Central memory CD4-positive, alpha-beta T cell (primary cell): ENCODE data around the gene CHSY1.
"Not testable (repeated sequence)": the region's sequence is repeated elsewhere in the genome, so short reads cannot be mapped to it uniquely, and the experiment has no call there.

Experiments
- DNase-seq: peaks from one replicate; pipeline ENCODE4 v3.0.0; 2022

Gene CHSY1

DNA sequence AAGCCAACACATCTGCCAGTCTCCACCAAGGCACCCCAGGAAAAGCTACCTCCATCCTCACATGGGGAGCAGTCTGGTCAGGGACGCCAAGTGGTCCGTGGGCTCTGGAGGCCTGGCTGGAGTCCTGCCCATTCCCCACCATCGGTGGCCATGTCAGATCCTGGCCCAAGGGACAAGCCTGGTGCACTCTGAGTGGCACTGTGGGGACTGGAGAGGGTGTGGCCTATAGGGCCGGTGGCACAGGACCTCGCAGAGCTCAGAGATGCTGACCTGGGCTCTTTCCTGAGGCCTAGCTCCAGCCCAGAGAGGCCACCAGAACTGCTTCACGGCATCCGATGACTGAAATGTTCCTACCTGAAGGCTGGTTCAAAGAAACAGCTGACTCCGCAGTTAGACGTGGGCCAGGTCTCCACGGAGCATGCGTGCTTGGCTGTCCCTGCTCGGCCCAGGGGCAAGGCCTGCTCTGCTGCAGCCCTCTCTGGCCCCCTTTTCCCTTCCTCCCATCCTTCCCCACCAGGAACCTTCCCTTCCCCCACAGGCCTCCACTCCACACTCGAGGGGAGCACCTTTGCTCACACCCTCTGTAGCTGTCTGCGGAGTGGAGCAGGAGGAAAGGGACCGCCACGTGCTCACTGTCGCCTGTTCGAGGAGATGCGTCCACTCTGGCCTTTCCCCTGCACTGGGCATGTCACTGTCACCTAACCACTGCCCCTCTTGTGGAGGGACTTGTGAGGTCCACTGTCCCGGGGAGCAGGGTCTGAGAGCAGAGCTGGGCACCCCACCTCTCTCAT, 119.3 kb downstream of the CHSY1 start:
- no peak for DNase-seq

DNA sequence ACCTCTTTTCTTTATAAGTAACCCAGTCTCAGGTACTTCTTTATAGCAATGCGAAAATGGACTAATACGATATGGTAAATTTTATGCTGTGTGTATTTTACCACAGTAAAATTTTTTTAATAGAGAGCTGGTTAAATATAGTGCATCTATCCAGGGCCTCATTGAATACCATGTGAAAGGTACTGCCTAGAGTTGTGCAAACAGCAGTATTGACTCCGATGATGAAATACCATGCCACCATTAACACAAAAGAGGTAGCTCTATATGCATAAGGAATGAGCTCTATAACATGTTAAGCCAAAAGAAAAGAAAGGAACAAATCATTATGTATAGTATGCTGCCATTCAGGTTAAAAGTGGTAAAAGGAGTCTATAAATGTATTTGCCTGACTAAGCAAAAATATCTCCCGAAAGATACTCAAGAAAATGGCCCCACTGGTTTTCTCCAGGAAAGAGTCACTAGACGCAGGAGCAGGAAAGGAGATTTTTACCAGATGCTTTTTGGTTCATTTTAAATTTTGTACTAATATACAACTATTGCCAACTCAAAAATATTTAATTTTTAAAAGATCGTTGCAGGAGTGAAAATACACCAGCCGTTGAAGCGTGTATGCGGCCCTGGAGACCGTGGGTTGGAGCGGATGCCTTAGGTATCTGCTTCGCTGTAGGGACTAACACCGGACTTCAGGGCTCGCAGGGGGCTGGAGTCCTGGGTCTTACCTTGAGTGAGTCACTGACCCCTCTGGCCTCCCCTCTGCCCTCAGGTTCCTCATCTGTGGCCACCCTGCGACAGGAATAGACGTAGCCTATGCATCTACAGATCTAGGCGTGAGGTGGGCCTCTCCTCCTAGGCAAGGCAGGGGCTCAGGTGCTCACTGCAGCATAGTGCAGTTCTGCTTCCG, 120.1 kb downstream of the CHSY1 start:
- DNase-seq: no peak

DNA sequence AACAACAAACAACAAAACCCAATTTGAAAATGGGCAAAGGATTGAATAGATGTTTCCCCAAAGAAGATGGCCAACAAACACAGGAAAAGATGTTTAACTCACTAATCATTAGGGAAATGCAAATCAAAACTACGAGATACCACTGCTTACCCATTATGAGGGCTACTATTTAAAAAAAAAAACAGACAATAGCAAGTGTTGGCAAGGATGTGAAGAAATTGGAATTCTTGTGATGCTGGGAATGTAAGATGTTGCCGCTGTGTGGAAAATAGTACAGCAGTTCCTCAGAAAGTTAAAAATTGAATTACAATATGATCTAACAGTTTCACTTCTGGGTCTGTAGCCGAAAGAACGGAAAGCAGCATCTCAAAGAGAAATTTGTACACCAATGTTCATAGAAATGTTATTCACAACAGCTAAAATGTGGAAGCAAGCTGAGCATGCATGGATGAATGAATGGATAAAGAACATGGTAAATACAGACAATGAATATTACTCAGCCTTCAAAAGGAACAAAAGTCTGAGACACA, 121.9 kb downstream of the CHSY1 start:
- no peak for DNase-seq

DNA sequence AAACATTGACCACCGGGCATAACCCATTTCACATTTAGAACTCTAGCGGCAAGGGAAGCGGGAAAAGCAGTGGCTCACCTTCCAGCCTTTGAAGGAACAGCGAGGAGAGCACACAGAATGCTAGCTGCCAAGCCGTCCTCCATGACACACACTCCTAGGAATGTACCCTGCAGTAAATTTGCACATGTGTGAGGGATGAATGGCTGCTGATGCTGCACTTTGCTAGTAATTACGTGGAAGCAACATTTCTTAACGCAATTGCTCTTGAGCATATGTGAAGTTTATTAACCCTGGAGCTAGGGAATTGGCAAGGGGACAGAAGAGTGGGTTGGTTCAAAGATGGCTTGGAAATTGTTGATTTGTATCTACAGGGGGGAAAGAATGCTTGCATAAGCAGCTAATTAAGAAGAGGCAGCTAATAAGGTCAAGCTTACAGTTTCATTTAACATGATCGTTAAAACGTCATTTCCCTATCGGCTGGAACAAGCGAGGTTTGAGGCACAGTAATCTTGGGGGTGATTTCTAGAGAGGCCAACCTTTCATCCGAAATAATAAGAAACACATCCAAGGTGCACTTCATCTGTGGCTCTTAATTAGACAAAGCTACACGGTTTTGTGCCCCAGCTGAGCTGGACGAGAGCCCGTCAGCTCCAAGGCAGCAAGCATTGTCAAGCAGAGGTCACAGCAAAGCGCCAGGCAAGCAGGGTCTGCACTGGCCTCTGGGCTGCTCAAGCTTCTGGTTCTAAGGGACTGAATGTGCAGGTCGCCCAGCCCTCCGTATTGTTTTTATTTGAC, 123.4 kb downstream of the CHSY1 start:
- no peak for DNase-seq

DNA sequence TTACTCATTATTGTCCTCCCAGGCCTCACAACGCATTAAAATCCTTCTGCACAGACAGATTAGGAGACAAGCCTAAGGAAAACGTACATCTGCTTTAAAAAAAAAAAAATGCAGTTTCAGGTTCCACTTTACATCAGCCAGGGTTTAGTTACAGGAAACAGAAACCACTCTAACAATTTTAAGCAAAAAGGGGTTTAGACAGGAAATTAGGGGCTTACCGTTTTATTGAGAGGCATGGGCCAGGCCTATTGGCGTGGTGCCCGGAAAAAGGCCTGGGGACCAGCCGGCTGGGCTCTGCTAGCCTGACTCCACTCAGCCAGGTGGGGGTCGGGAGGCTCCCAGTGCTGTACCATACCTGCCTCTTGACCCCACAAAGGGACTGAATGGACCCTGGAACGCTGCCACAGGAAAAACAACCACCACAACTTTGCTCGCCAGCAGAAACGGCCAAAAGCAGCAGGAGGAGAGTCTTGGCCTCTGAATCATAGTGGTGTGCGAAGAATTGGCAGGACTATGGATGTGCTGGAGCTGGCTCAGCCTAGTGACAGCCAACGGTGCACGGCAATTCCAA, 124.3 kb downstream of the CHSY1 start:
- DNase-seq: peak; percentile 2

DNA sequence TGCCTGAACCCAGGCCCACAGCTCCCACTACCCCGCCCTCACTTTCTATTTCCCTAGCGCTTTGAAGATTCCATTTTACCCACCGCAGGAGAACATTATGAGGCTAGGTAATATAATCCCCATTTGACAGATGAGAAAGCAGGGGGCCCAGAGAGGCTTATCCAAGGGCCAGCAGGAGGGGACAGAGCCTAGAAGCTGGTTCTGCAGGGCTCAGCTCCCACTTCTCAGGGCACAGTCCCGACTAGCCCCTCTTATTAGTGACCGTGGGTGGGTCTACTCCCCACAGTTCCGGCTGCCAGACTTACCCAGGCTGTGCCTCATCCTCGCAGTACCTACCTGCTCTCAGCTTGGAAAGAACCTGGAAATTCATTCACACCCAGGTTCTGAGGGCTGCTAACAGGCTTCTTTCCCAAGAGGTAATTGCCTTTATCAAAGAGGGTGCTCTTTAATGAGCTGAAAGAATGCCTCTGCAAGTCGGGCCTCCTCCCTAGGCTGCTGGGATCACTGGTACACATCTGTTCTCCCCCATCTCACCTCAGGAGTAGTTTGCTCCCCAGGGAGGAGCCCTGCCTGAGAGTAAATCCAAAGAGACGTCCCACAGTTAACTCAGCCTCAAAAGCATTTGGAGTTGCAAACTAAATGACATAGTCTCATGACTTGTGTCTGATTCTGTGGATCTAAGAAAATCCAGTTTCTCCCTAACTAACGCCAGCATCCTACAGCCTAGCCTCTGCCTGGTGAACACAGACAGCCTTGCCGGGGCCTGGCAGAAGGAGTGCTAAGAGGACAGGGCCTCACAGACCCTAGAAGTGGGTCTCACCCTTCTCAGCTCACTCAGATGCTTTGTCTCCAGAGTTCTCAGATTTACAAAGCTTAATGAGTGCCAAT, 125.0 kb downstream of the CHSY1 start:
- DNase-seq: no peak

DNA sequence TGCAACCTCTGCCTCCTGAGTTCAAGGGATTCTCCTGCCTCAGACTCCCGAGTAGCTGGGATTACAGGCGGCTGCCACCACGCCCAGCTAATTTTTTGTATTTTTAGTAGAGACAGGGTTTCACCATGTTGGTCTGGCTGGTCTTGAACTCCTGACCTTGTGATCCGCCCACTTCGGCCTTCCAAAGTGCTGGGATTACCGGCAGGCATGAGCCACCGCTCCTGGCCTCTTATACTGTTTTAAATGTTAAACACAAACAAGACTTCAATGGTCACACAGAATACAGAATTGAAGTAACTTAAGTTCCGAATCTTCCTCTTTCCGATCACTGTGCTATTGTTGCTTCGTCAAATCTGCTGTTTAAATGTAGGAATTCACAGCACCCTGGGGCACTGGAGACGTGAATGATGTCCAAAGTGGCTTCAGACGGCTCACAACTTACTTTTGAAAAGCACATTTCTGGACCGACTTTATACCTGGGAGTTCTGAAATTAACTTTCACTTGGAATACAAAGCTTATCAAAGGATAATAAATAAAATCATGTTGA, 125.9 kb downstream of the CHSY1 start:
- DNase-seq: not testable (repeated sequence)
